Fibroblast of pulmonary artery (primary cell): ENCODE data around the gene CNGA4.

Source experiments
- DNase-seq: peaks from one replicate; pipeline ENCODE4 v3.0.0-alpha.2; 2010; ENCODE audit warnings: low read depth
- H3K4me3 ChIP-seq: replicated peaks from 2 replicates; pipeline ENCODE4 v1.5.1; 2011; ENCODE audit warnings: low read depth, mild to moderate bottlenecking, control low read depth, low read length, moderate library complexity
- TF ChIP-seq, protein P1 (sequence below): IDR thresholded peaks from 2 replicates; pipeline ENCODE4 v1.5.1; 2011; ENCODE audit warnings: mild to moderate bottlenecking, control low read depth, low read length, inconsistent platforms; ENCODE audit errors: missing control alignments

The CNGA4 gene

DNA sequence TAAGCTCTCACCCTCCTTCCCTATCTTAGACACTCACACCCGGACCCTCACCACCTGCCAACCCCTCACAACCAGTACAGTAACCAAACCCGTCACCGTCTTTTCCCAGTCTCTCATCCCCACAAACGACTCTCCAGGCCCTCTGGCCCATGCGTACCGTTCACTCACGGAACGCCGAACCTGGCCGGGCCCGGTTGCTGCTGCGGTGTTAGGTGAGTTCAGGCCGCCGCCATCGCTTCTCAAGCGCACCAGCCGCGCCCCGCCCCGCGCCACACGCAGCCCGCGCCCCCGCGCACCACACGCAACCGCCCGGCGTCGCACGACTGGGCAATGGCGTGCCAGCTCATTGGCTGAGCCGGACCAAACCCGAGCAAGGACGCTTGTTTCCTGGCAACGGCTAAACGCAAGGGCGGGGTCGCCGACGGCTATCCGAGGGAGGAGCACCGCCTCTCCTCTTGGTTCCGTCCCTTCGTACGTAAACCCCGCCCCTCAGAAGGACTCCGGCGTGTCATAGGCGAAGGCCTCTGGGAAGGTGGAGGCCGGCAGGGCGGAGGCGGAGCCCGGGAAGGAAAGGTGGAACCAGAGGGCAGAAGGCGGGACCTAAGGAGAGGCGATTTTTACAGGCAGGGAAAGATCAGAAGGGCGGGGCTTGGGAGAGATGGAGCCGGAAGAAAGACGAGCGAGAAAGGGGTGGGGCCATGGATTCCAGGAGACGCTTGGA, 4.3 kb upstream of the CNGA4 start, which contains the start of gene FHIP1B:
Gene FHIP1B (minus strand): TSS at position 250 of the 721 bp plus-strand sequence. CDS start 10,120 bp downstream, outside the sequence.
- TF ChIP-seq, protein P1, sequence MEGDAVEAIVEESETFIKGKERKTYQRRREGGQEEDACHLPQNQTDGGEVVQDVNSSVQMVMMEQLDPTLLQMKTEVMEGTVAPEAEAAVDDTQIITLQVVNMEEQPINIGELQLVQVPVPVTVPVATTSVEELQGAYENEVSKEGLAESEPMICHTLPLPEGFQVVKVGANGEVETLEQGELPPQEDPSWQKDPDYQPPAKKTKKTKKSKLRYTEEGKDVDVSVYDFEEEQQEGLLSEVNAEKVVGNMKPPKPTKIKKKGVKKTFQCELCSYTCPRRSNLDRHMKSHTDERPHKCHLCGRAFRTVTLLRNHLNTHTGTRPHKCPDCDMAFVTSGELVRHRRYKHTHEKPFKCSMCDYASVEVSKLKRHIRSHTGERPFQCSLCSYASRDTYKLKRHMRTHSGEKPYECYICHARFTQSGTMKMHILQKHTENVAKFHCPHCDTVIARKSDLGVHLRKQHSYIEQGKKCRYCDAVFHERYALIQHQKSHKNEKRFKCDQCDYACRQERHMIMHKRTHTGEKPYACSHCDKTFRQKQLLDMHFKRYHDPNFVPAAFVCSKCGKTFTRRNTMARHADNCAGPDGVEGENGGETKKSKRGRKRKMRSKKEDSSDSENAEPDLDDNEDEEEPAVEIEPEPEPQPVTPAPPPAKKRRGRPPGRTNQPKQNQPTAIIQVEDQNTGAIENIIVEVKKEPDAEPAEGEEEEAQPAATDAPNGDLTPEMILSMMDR: no peak
- peak within 1 kb of the TSS; percentile 97 for H3K4me3 ChIP-seq
- peak; percentile 100 for DNase-seq

DNA sequence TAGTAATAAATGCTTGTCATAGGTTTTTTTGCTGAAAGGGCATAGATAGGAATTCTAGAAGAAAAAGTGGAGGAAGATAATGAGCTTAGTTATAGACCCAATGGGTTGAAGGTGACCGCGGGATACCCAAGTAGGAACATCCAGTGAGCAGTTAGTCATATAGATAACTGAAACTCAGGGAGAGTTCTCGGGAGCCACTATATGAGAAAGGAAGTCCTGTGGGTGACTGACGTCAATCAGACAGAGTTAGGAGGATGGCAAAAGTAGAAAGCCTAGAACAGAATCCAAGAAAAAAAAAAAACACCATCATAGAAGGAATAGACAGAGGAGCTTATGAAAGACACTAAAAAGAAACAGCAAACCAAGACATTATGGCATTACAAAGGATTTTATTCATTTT, 1.6 kb upstream of the CNGA4 start:
- H3K4me3 ChIP-seq: no peak overlapping the region
- TF ChIP-seq, protein P1: no peak
- no peak for DNase-seq

DNA sequence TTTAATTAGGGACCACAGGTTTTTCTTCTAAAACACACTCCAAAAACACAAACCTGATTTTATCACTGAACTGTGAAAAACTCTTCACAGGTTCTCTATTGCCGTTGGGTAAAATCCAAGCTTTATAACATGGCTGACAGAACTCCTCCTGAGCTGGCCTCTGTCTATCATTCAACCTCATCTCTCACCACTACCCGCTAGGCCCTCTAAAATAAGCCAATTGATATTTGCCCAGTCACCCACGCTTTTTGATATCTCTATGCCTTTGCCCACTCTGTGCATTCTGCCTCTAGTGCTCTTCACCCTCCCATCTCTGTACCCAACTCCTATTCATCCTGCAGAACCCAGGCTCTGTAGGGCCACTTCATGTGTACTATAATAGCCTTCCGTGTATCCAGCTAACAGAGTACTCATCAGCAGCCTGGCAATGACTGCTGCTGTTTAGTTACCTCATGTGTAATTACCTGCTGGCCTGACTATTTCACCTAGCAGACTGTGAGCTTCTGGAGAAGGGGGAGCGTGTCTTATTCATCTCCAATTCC, 1.1 kb upstream of the CNGA4 start:
- DNase-seq: no peak
- no peak overlapping the region for H3K4me3 ChIP-seq
- TF ChIP-seq, protein P1: no peak

DNA sequence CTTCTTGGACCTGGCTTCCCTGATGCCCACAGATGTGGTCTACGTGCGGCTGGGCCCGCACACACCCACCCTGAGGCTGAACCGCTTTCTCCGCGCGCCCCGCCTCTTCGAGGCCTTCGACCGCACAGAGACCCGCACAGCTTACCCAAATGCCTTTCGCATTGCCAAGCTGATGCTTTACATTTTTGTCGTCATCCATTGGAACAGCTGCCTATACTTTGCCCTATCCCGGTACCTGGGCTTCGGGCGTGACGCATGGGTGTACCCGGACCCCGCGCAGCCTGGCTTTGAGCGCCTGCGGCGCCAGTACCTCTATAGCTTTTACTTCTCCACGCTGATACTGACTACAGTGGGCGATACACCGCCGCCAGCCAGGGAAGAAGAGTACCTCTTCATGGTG, 1.2 kb downstream of the CNGA4 start:
- TF ChIP-seq, protein P1: no peak
- no peak for DNase-seq

DNA sequence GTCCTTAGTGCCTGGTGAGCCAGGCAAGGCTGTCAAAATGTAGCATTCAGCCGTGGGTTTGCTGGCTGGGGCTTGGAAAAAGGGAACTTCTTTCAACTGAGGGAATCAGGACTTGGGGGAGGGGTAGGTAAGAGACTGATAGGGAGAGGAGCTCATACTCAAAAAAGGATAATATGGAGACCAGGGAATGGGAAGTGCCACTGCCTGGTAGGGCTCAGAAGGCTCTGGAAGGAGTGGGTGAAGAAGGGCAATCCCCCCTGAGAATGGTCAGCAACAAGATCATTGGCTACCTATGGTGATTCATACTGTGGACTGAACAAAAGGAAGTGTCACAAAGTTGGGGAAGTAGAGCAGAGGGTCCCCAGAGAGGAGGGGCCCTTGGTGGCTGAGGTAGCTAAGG, 1.9 kb downstream of the CNGA4 start:
- DNase-seq: no peak
- TF ChIP-seq, protein P1: no peak
- H3K4me3 ChIP-seq: no peak overlapping the region

More for the DNA sequence above, 1.2 kb downstream of the CNGA4 start:
- H3K4me3 ChIP-seq: no peak overlapping the region

DNA sequence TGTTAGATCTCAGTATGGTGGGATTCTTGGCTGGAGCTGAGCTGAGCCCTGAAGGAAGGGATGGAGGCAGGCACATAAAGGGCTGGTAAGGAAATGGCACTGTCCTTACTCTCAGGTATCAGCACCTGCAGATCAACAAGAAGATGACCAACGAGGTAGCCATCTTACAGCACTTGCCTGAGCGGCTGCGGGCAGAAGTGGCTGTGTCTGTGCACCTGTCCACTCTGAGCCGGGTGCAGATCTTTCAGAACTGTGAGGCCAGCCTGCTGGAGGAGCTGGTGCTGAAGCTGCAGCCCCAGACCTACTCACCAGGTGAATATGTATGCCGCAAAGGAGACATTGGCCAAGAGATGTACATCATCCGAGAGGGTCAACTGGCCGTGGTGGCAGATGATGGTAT, 2.4 kb downstream of the CNGA4 start:
- no peak for DNase-seq
- TF ChIP-seq, protein P1: no peak
- no peak overlapping the region for H3K4me3 ChIP-seq
